SIG-M5 (cell line): ENCODE results near the gene KCNC4.

Source experiments
- DNase-seq: peaks from one replicate; lab custom pipeline; 2025; lab: John Stamatoyannopoulos, UW

Gene KCNC4

DNA sequence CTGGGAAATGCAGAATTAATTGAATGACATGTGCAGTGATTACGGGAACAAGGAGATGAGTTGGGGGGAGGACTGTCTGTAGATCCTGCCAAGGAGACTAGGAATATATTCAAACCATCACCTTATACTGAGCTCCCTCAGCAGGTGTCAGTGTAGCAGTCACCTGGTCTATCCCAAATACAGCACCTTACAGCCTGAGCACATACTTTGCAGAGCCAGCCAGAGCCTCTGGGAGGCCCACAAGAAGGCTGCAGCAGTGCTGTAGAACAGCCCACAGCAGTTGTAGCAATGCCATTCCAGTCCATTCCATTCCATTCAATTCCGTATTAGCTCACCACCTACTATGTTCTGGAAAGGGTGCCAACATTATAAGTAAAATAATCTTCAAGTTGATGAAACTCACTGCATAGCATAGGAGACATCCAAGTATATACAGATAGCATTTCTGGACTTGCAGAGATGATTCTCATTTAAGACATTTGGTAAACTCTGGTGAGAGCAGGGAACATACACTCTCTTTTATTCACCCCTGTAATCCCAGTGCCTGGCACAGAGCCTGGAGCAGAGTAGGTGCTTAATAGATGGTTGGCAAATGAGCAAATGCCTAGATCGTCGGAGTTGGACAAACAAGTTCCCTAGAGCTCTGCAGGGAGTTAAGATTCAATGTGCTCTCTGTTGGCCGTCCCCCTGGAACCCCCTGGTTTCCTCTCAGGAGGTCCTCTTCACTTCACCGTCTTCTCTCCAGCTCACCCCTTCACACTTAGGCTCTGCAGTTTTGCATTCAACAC, 44.7 kb downstream of the KCNC4 start:
- no peak for DNase-seq

DNA sequence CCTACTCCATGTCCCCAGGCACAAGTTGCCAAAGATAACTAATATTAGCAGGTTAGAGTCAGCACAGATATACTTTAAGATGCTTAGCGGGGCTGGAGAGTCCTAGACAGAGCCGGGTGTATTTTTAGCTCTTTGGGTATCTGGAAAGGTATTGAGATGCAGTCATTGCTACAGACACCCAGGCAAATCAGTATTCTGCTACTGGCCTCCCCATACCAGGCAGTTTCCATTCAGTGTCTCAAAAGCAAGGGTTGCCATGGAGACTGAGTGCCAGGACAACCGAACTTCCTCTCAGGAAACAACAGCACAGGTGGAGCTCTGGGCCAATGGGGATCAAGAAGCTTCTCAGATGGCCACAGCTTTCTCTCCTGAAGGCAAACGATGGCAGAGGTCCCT, 45.3 kb downstream of the KCNC4 start:
- DNase-seq: no peak

DNA sequence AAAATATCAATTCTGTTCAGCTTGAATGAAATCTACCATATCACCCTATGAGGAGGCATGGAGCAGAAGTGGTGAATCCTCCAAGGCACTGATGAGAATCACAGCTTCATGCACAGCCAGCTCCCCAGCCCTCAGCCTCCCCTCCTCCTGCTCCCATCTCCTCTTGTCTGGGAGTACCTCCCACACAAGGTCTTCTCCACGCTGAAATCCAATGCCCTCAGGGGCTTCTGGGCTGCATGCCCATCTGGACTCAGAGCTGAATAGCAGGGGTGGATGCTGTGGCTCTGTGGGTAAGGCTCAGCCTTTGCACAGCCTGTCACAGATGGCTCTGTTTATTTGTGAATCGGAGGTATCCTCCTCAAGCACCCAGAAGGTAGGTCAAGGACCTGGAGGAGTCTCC, 48.6 kb downstream of the KCNC4 start:
- no peak for DNase-seq

DNA sequence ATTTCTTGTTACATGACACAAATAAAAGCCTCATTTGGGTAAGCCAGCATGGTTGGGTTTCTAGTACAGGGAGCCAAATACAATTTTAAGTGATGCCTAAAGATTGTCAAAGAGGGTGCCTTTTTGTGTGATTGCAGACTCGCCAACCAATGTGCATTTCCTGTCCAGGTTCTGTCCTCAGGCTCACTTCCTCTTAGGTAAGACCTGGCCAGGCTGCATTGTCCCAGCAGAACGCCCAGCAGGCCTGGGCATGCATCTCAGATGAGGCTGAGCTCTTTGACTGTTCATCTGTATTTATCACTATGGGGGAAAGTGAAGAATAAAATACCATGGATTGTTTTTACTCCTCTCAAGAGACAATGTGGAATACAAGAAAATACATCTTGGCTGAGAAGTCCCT, 49.7 kb downstream of the KCNC4 start:
- no peak for DNase-seq
